ENCODE measurements around the gene FAM170B.

GRCh38 chr10:49119746-49120145 is 14.1 kb downstream of the FAM170B start:
- TF ChIP-seq CTCF (IDR thresholded peaks at IDR 0.05; ENCODE audit: low read depth, low read length) (no peak), EZH2phosphoT487 (IDR thresholded peaks at IDR 0.05; ENCODE audit: low read depth) (no peak)
